PFSK-1 (cell line): ENCODE data around the gene AKAP1.

ENCODE experiments used
- FOXP2 ChIP-seq: optimal IDR thresholded peaks from 2 replicates; pipeline ENCODE3; 2011; ENCODE audit warnings: borderline replicate concordance, control low read depth, inconsistent platforms; ENCODE audit not compliant: insufficient read depth; ENCODE audit errors: extremely low read length, extremely low read depth
- POLR2AphosphoS5 ChIP-seq: IDR thresholded peaks from 2 replicates; pipeline ENCODE4 v1.6.1; 2012; ENCODE audit warnings: low read depth, mild to moderate bottlenecking, control low read depth, low read length, moderate library complexity
- SIN3A ChIP-seq: IDR thresholded peaks from 2 replicates; pipeline ENCODE4 v1.6.1; 2012; ENCODE audit warnings: mild to moderate bottlenecking, low read length, moderate library complexity, borderline replicate concordance; ENCODE audit not compliant: insufficient read depth
- TAF1 ChIP-seq: IDR thresholded peaks from 2 replicates; pipeline ENCODE4 v1.6.1; 2012; ENCODE audit warnings: low read length, control low read depth, borderline replicate concordance; ENCODE audit not compliant: insufficient read depth
- TF ChIP-seq, protein P1 (sequence below), 2 experiments: IDR thresholded peaks; 2 replicates each; pipeline versions ENCODE4 v1.6.1 to v1.8.0; 2011 to 2012; ENCODE audit warnings: low read depth in 2 of 2, low read length in 2 of 2, control low read depth in 1 of 2, inconsistent platforms in 1 of 2, mild to moderate bottlenecking in 1 of 2, moderate library complexity in 1 of 2; ENCODE audit not compliant: insufficient read depth in 1 of 2

Gene AKAP1

DNA sequence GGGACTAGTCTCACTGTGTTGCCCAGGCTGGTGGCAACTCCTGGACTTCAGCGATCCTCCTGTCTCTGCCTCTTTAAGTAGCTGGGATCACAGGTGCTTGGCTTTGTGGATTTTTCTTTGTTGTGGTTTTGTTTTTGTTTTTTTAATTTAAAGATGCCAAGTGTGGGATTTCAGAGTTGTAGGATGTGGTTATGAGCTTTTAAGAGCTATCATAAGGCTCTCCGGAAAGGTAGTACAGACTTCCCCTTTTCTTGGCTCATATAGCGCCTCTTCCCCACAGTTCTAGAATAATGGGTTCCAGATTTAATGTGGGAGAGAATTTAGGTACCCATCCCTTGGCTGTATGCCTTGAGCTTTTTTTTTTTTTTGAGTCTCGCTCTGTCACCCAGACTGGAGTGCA is 17.1 kb downstream of the AKAP1 start:
- TF ChIP-seq SIN3A (no peak), TAF1 (no peak), FOXP2 (no peak), POLR2AphosphoS5 (no peak)
- TF ChIP-seq, protein P1, sequence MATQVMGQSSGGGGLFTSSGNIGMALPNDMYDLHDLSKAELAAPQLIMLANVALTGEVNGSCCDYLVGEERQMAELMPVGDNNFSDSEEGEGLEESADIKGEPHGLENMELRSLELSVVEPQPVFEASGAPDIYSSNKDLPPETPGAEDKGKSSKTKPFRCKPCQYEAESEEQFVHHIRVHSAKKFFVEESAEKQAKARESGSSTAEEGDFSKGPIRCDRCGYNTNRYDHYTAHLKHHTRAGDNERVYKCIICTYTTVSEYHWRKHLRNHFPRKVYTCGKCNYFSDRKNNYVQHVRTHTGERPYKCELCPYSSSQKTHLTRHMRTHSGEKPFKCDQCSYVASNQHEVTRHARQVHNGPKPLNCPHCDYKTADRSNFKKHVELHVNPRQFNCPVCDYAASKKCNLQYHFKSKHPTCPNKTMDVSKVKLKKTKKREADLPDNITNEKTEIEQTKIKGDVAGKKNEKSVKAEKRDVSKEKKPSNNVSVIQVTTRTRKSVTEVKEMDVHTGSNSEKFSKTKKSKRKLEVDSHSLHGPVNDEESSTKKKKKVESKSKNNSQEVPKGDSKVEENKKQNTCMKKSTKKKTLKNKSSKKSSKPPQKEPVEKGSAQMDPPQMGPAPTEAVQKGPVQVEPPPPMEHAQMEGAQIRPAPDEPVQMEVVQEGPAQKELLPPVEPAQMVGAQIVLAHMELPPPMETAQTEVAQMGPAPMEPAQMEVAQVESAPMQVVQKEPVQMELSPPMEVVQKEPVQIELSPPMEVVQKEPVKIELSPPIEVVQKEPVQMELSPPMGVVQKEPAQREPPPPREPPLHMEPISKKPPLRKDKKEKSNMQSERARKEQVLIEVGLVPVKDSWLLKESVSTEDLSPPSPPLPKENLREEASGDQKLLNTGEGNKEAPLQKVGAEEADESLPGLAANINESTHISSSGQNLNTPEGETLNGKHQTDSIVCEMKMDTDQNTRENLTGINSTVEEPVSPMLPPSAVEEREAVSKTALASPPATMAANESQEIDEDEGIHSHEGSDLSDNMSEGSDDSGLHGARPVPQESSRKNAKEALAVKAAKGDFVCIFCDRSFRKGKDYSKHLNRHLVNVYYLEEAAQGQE (IDR thresholded peaks at IDR 0.05; ENCODE audit: insufficient read depth in 1 of 2, low read depth in 2 of 2, low read length in 2 of 2): no peak

DNA sequence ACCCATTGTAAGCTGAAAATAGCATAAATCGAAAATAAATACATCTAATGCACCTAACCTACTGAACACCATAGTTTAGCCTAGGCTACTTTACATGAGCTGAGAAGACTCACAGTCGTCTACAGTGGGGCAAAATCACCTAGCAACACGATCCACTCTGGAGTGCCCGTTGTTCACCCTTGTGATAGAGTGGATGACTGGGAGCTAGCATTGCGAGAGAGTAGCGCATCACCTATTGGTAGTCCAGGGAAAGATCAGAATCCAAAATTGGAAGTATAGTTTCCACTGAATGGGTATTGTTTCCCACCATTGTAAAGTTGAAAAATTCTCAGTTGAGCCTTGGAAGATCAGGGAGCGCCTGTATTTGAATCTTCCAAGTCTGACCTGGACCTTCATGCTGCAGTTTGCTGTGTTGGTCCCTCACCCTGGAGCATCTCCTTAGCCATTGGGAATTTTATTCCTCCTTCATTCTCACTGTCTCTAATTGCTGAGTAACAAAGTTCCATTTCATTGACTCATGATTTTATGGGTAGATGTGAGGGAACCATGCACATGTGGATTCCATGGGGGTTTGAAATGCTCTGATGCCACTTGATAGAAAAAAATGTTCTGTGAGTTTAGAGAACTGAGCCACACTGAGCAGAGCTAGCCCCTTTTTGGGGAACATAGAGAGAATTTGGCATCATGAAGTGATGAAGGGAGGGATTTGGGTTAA is 19.6 kb downstream of the AKAP1 start:
- TF ChIP-seq, protein P1 (IDR thresholded peaks at IDR 0.05; ENCODE audit: insufficient read depth in 1 of 2, low read depth in 2 of 2, low read length in 2 of 2): no peak
- TF ChIP-seq POLR2AphosphoS5 (no peak), TAF1 (no peak), SIN3A (no peak), FOXP2 (no peak)

DNA sequence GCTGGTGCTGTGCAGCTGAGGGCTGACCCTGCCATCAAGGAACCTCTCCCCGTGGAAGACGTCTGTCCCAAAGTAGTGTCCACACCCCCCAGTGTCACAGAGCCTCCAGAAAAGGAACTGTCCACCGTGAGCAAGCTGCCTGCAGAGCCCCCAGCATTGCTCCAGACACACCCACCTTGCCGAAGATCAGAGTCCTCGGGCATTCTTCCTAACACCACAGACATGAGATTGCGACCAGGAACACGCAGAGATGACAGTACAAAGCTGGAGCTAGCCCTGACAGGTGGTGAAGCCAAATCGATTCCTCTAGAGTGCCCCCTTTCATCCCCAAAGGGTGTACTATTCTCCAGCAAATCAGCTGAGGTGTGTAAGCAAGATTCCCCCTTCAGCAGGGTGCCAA is 20.5 kb downstream of the AKAP1 start:
- TF ChIP-seq SIN3A (no peak), TAF1 (no peak), FOXP2 (no peak), POLR2AphosphoS5 (no peak)
- TF ChIP-seq, protein P1 (IDR thresholded peaks at IDR 0.05; ENCODE audit: insufficient read depth in 1 of 2, low read depth in 2 of 2, low read length in 2 of 2): no peak

DNA sequence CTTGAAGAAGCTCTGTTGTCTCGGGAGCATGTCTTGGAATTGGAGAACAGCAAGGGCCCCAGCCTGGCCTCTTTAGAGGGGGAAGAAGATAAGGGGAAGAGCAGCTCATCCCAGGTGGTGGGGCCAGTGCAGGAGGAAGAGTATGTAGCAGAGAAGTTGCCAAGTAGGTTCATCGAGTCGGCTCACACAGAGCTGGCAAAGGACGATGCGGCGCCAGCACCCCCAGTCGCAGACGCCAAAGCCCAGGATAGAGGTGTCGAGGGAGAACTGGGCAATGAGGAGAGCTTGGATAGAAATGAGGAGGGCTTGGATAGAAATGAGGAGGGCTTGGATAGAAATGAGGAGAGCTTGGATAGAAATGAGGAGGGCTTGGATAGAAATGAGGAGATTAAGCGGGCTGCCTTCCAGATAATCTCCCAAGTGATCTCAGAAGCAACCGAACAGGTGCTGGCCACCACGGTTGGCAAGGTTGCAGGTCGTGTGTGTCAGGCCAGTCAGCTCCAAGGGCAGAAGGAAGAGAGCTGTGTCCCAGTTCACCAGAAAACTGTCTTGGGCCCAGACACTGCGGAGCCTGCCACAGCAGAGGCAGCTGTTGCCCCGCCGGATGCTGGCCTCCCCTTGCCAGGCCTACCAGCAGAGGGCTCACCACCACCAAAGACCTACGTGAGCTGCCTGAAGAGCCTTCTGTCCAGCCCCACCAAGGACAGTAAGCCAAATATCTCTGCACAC is 21.2 kb downstream of the AKAP1 start:
- TF ChIP-seq, protein P1 (IDR thresholded peaks at IDR 0.05; ENCODE audit: insufficient read depth in 1 of 2, low read depth in 2 of 2, low read length in 2 of 2): no peak
- TF ChIP-seq TAF1 (no peak), SIN3A (no peak), POLR2AphosphoS5 (no peak), FOXP2 (no peak)
